KBM-7 (cell line): ENCODE results near the gene CYSRT1.

ENCODE experiments used
- DNase-seq: peaks from one replicate; pipeline ENCODE4 v3.0.0-alpha.2; 2015
- in situ Hi-C: fragments of 300-500 bp; cut with MboI; formaldehyde crosslinking; loops from 2 replicates; pipeline ENCODE4 v1.14.3; 2020; ENCODE audit warnings: low sequenced_read_pairs, low pct_unique_long_range_greater_than_20kb, mixed read lengths

The CYSRT1 gene, protein sequence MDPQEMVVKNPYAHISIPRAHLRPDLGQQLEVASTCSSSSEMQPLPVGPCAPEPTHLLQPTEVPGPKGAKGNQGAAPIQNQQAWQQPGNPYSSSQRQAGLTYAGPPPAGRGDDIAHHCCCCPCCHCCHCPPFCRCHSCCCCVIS

GRCh38 chr9:137224830-137225694 is at the start of gene CYSRT1:
Gene CYSRT1, plus strand, starts transcription at chr9:137225174. Its CDS starts 448 bp downstream, at chr9:137225622.
- DNase-seq, result no peak
- in situ Hi-C loops, result no loop called here

- in situ Hi-C loops, result no loop called here
Observed at GRCh38 chr9:137175345-137175961, 49.5 kb upstream of the CYSRT1 start.

DNA sequence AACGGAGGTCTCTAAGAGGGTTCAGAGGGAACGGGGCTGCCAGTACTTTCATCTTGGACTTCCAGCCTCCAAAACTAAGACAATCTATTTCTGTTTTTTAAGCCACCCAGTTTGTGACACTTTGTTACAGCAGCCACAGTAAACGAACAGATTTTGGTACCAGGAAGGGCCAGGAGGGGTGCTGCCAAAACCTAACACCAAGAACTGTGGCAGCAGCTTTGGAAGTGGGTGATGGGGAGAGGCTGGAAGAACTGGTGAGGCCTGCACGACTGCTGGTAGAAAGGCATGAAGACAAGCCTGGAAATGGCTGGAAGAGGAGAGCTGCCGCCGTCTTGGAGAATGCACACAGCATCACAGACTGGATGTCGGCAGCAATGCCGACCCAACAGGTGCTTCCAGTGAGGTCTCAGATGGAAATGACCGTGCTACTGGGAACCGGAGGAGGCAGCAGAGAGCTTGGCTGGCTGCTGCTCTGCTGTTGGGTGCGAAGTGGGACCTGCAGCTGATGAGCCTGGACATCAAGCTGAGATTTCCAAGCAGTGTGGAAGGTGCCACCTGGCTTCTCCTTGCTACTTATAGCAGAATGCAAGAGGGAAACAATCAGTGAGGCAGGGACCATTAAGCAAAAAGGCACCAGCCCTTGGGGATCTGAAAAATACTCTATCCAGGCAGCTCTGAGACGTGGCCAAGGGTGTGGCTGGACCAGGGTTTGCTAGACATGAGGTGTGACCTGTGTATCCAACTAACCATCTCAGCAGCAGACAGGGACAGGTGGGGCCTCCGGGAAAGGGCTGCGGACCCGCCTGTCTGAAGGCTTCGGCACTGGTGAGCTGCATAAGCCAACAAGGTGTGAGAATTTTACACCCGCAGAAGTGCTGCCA is 48.4 kb upstream of the CYSRT1 start:
- peak; percentile 43 for DNase-seq
- in situ Hi-C loops, result no loop called here

More at GRCh38 chr9:137175345-137175961, 49.5 kb upstream of the CYSRT1 start:
- DNase-seq, result no peak

DNA sequence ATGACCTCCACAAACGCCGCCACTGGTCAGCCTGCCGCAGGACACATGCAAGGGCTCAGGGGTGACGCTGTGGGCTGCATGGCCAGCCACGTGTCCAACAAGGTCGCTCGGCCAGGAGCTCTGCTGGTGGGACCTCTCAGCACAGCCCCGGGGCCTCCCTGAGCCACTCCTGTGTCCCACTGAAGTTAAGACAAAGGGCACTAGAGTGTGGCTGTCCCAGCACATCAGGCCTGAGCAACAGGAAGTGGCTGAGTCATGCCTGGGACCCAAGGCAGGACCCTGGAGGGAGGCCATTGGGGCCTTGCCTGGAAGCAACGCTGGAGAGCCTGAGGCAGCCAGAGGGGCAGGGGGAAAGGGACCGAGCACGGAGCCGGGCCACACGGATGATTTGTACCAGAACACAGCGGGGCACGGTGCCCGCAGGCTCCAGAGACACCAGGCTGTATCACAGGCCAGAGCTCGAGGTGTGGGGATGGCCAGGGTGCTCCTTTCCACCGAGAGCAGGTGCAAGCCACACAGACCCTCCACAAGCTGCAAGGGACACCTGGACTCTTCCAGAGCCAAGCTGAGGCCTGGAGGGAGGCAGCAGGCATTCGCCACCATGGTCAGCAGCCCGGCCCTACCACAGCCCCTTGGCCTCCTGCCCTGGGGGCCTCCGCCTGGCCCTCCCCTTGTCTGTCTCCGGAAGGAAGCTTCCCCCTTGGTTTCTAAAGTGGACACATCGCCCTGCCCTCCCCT is 46.6 kb upstream of the CYSRT1 start:
- in situ Hi-C loops, result no loop called here

GRCh38 chr9:137178939-137179630 is 45.9 kb upstream of the CYSRT1 start:
- DNase-seq, result no peak
- in situ Hi-C loops, result no loop called here

More for the DNA sequence above, 46.6 kb upstream of the CYSRT1 start:
- DNase-seq, result no peak

GRCh38 chr9:137179761-137180160 is 45.2 kb upstream of the CYSRT1 start:
- in situ Hi-C loops, result no loop called here
- DNase-seq, result no peak

GRCh38 chr9:137180491-137180890 is 44.5 kb upstream of the CYSRT1 start:
- in situ Hi-C loops, result no loop called here
- no peak for DNase-seq

- in situ Hi-C loops, result no loop called here
- DNase-seq, result no peak
Observed at GRCh38 chr9:137181680-137182079, 43.3 kb upstream of the CYSRT1 start.

- DNase-seq, result no peak
- in situ Hi-C loops, result no loop called here
Observed at GRCh38 chr9:137182836-137183235, 42.1 kb upstream of the CYSRT1 start.

GRCh38 chr9:137183980-137184595 is 40.9 kb upstream of the CYSRT1 start:
- in situ Hi-C loops, result no loop called here
- DNase-seq, result no peak

- in situ Hi-C loops, result no loop called here
- DNase-seq, result no peak
Observed at GRCh38 chr9:137184881-137185660, 39.9 kb upstream of the CYSRT1 start.

DNA sequence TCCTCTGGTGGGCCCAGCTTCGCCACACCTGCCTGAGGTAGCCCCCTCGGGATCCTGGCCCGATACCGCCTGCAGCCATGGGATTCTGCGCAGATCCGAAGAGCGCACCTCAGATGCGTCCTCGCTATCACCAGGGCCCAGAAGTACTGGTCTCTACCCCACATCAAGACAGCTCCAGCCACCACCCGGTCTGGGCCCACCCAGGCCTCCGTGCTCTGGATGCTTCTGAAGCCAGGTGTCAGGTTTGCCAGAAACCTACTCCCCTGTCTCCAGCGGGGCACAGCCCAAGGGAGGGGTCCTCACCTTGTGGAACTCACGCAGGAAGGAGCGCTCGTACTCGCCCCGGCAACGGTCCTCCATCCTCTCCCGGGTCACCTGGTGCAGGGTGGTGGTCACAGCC is 39.1 kb upstream of the CYSRT1 start:
- in situ Hi-C loops, result no loop called here
- no peak for DNase-seq

GRCh38 chr9:137186385-137186784 is 38.6 kb upstream of the CYSRT1 start:
- DNase-seq, result no peak
- in situ Hi-C loops, result no loop called here

- in situ Hi-C loops, result no loop called here
- no peak for DNase-seq
Observed at GRCh38 chr9:137187386-137187785, 37.6 kb upstream of the CYSRT1 start.

GRCh38 chr9:137188086-137188489 is 36.9 kb upstream of the CYSRT1 start:
- DNase-seq, result no peak
- in situ Hi-C loops, result no loop called here

DNA sequence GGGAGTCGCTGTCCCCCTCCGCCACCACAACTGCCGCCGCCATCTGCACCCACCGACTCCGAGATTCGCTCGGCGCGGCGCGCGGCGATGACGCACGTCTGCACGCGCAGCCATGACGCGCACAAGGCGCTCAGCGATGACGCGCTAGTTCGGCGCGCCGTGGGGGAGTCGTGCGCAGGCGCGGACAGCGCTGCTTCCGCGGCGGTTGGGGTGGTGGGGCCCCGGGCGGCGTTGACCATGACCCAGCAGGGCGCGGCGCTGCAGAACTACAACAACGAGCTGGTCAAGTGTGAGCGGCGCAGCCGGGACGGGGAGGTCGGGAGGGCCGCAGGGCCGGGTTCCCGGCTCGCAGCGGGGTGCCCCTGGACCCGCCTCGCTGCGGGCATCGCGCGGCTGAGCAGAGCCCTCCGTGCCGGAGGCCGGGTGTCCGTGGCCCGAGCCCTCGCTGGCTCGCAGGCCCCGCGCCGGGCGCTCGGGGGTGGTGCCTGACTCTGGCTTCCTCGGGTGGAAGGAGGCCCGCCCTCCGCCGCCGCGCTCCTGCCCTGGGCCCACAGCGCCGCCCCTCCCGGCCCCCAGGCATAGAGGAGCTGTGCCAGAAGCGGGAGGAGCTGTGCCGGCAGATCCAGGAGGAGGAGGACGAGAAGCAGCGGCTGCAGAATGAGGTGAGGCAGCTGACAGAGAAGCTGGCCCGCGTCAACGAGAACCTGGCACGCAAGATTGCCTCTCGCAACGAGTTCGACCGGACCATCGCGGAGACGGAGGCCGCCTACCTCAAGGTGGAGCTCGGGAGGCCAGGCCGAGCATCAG is 36.3 kb upstream of the CYSRT1 start, which contains the start of the genes ANAPC2 and SSNA1:
ANAPC2 (minus strand) TSS at position 71 of the 807 bp plus-strand sequence; CDS start at position 43, 28 bp downstream.
SSNA1 (plus strand) TSS at position 187 of the 807 bp plus-strand sequence; CDS start at position 238, 51 bp downstream.
- peak; percentile 93 for DNase-seq
- in situ Hi-C loops, result no loop called here
